SU-DHL-6 (cell line): Measurements from ENCODE around the gene HERC5.
"Not testable (repeated sequence)": the region's sequence is repeated elsewhere in the genome, so short reads cannot be mapped to it uniquely, and the experiment has no call there.

ENCODE experiments used
- H2AFZ ChIP-seq: fragments of 200-600 bp; sonication (generic); 2 replicates; pipeline ENCODE4 v1.6.1; 2014; ENCODE audit warnings: low read depth, mild to moderate bottlenecking, moderate library complexity, mixed read lengths, antibody characterized with exemption, low read length; ENCODE audit not compliant: severe bottlenecking
- H3F3A ChIP-seq: fragments of 200-600 bp; shearing (Covaris generic); 2 replicates; pipeline ENCODE4 v1.6.0; 2016; ENCODE audit warnings: antibody characterized with exemption, mild to moderate bottlenecking; ENCODE audit not compliant: insufficient read depth
- H3K27ac ChIP-seq: fragments of 200-600 bp; sonication (generic); 2 replicates; pipeline ENCODE4 v1.5.1; 2016; ENCODE audit warnings: low read depth, mild to moderate bottlenecking, low read length, moderate library complexity, mixed read lengths
- H3K27me3 ChIP-seq: fragments of 200-600 bp; sonication (generic), shearing (Covaris generic); 2 replicates; pipeline ENCODE4 v1.6.0; 2014; ENCODE audit warnings: mild to moderate bottlenecking, low read length
- H3K36me3 ChIP-seq: fragments of 200-600 bp; sonication (generic); 2 replicates; pipeline ENCODE4 v1.6.1; 2014; ENCODE audit warnings: mild to moderate bottlenecking, low read length, mixed read lengths
- H3K4me2 ChIP-seq: fragments of 300-600, 200-600 bp; shearing (Covaris generic), sonication (generic); 2 replicates; pipeline ENCODE4 v1.6.0; 2014; ENCODE audit warnings: low read length, low read depth, mild to moderate bottlenecking; ENCODE audit not compliant: poor library complexity, severe bottlenecking
- H3K4me3 ChIP-seq: fragments of 200-600 bp; sonication (generic); 2 replicates; pipeline ENCODE4 v1.5.1; 2014; ENCODE audit warnings: antibody characterized with exemption, low read length, mild to moderate bottlenecking, mixed read lengths; ENCODE audit not compliant: insufficient read depth, poor library complexity, severe bottlenecking
- H3K79me2 ChIP-seq: fragments of 200-600 bp; sonication (generic); 2 replicates; pipeline ENCODE4 v1.6.1; 2014; ENCODE audit warnings: mild to moderate bottlenecking, low read length, moderate library complexity; ENCODE audit not compliant: insufficient read depth
- H3K9ac ChIP-seq: fragments of 200-600 bp; sonication (generic); 2 replicates; pipeline ENCODE4 v1.7.0; 2014; ENCODE audit warnings: mild to moderate bottlenecking, low read length
- H3K9me2 ChIP-seq: fragments of 200-600 bp; sonication (generic); replicated peaks from 2 replicates; pipeline ENCODE4 v1.6.1; 2014; ENCODE audit warnings: low read length; ENCODE audit not compliant: insufficient read depth
- H3K9me3 ChIP-seq: fragments of 200-600 bp; sonication (generic); 2 replicates; pipeline ENCODE4 v1.6.1; 2014; ENCODE audit warnings: low read length, mixed read lengths; ENCODE audit not compliant: insufficient read depth
- H4K20me1 ChIP-seq: fragments of 200-600 bp; sonication (generic); 2 replicates; pipeline ENCODE4 v1.6.1; 2014; ENCODE audit warnings: low read depth, mild to moderate bottlenecking, antibody characterized with exemption, low read length, moderate library complexity, mixed read lengths
- EZH2phosphoT487 ChIP-seq: fragments of 200-600 bp; sonication (generic), shearing (Covaris generic); conservative IDR thresholded peaks from 2 replicates; pipeline ENCODE4 v1.6.1; 2018; ENCODE audit warnings: mild to moderate bottlenecking, antibody characterized with exemption, low read length, moderate library complexity, mixed read lengths
- TF ChIP-seq, protein P1 (sequence below): fragments of 200-600 bp; sonication (generic); IDR thresholded peaks from one replicate; pipeline ENCODE4 v1.5.1; 2017; ENCODE audit warnings: antibody characterized with exemption, mild to moderate bottlenecking, low read length, moderate library complexity; ENCODE audit not compliant: insufficient read depth, poor library complexity, severe bottlenecking

Gene HERC5

DNA sequence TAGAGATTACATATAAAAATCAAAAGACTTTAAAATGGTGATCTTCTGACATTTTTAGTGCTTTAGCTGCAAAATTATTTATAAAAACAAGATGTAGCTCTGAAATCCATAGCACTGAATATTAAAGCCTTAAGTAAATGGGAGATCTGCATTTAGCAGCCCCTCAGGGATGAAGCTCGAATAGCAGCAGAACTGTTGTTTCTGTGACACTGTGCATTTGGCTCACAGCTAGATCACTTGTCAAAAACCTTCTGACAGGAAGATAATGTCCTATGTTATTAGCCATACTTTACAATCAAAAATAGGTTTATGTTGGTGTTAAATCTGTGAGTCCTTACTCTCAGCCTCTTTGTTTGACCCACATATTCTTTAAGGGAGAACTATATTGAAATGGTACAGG is 80.8 kb downstream of the HERC5 start:
- no peak overlapping the region for H3K27ac ChIP-seq
- TF ChIP-seq, protein P1, sequence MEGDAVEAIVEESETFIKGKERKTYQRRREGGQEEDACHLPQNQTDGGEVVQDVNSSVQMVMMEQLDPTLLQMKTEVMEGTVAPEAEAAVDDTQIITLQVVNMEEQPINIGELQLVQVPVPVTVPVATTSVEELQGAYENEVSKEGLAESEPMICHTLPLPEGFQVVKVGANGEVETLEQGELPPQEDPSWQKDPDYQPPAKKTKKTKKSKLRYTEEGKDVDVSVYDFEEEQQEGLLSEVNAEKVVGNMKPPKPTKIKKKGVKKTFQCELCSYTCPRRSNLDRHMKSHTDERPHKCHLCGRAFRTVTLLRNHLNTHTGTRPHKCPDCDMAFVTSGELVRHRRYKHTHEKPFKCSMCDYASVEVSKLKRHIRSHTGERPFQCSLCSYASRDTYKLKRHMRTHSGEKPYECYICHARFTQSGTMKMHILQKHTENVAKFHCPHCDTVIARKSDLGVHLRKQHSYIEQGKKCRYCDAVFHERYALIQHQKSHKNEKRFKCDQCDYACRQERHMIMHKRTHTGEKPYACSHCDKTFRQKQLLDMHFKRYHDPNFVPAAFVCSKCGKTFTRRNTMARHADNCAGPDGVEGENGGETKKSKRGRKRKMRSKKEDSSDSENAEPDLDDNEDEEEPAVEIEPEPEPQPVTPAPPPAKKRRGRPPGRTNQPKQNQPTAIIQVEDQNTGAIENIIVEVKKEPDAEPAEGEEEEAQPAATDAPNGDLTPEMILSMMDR: no peak
- TF ChIP-seq EZH2phosphoT487: no peak
- no peaks in the 10 kb centered on the region for H3K79me2 ChIP-seq
- H2AFZ ChIP-seq: no peak overlapping the region
- no peaks in the 10 kb centered on the region for H4K20me1 ChIP-seq
- H3K36me3 ChIP-seq: no peaks in the 10 kb centered on the region
- no peaks in the 10 kb centered on the region for H3K27me3 ChIP-seq
- no peak overlapping the region for H3K4me3 ChIP-seq
- H3F3A ChIP-seq: no peaks in the 10 kb centered on the region
- no peak overlapping the region for H3K9ac ChIP-seq
- no peaks in the 10 kb centered on the region for H3K9me2 ChIP-seq
- H3K4me2 ChIP-seq: no peak overlapping the region
- no peaks in the 10 kb centered on the region for H3K9me3 ChIP-seq

DNA sequence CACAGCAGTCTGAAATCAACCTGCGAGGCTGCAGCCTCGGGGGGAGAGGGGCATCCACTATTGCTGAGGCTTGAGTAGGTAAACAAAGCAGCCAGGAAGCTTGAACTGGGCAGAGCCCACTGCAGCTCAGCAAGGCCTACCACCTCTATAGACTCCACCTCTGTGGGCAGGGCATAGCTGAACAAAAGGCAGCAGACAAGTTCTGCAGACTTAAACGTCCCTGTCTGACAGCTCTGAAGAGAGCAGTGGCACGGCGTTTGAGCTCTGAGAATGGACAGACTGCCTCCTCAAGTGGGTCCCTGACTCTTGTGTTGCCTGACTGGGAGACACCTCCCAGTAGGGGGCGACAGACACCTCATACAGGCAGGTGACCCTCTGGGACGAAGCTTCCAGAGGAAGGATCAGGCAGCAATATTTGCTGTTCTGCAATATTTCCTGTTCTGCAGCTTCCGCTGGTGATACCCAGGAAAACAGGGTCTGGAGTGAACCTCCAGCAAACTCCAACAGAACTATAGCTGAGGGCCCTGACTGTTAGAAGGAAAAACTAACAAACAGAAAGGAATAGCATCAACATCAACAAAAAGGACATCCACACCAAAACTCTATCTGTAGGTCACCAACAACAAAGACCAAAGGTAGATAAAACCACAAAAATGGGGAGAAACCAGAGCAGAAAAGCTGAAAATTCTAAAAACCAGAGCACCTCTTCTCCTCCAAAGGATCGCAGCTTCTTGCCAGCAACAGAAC is 82.6 kb downstream of the HERC5 start:
- H3K9ac ChIP-seq, H3F3A ChIP-seq, H4K20me1 ChIP-seq, H3K79me2 ChIP-seq, H3K27me3 ChIP-seq, H3K9me2 ChIP-seq, H3K9me3 ChIP-seq, H3K4me3 ChIP-seq, H3K4me2 ChIP-seq, H3K36me3 ChIP-seq, H2AFZ ChIP-seq, H3K27ac ChIP-seq: not testable (repeated sequence)

DNA sequence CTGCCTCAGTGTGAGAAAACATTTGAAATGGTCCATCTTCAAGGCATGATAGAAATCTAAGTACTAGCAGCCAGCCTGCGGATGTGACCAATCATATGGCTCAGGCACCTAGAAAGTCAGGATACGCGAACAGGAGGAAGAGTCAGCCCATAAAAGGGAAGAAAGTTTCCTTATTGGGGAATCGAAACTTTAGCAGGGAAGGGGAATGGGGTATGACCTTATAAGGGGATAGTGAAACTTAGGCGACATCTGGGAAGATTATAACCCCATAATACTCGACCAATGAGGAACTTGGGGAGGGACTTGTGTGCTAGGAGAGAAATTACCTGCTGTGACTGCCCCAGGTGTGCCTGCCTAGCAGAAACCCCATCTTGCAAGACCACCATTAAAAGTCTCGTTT is 92.9 kb downstream of the HERC5 start:
- Histone ChIP-seq H3K27ac (no peak overlapping the region), H3F3A (no peaks in the 10 kb centered on the region), H3K79me2 (no peaks in the 10 kb centered on the region), H3K27me3 (no peaks in the 10 kb centered on the region), H2AFZ (no peak overlapping the region), H3K36me3 (no peaks in the 10 kb centered on the region), H3K9ac (no peak overlapping the region), H3K9me2 (no peaks in the 10 kb centered on the region), H3K4me2 (no peak overlapping the region), H3K9me3 (no peaks in the 10 kb centered on the region), H3K4me3 (no peak overlapping the region), H4K20me1 (no peaks in the 10 kb centered on the region)
- TF ChIP-seq, protein P1: no peak
- TF ChIP-seq EZH2phosphoT487: no peak
